GM19238 (cell line): Measurements from ENCODE around the gene DNAH17.

Source experiments
- DNase-seq: peaks from one replicate; pipeline ENCODE4 v3.0.0; 2011; ENCODE audit warnings: low spot score; ENCODE audit not compliant: insufficient read length

The DNAH17 gene

DNA sequence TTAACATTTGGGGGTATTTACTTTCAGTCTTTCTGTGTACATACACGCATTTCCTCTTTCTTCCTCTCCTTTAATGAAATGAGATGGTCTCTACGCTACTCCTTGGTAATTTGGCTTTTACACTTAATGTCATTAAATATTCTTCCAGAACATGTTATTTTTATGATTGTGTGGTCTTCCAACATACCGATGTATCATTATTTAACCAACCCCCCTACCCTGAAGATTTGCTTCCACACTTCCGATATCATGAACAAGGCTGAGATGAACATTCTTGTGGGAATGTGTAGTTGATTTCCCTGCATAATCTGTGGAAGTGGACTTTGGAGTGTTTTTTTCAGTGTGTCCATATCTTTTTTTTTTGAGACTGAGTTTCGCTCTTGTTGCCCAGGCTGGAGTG is 201.0 kb downstream of the DNAH17 start:
- DNase-seq: no peak

DNA sequence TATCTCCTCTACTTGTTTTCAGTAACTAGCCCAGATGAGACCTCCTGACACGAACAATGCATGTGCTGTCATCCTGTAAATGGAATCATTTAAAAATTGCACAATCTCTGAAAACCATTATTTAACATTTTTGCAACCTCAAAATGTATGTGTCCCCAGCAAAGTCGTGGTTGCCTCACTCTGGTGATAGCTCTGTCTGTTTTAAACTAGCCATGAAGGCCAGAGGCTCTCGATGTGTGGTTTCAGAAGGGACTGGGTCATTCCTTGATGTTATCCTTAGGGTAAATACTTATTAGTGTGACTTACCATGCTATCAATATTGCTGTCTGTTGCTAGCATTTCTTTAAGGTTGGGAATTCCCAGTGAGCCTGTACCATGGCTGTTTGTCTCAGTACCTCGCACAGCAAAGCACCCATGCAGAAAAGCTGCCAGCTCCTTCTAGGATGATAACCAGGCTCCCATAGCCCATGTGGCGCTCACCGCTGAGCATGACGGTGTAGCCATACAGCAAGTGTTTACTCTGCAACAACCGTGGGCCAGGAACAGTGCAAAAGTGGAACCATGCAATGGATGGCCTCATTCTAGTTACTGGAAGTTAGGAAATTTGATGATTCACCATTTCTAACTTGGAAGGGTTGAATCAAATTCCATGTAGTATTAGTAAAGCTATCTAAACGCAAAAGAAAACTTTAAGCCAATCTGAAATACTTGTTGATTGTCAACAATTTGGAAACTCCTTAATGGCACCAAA is 201.6 kb downstream of the DNAH17 start:
- DNase-seq: no peak

GRCh38 chr17:78374631-78375274 is 202.4 kb downstream of the DNAH17 start:
- DNase-seq: no peak

DNA sequence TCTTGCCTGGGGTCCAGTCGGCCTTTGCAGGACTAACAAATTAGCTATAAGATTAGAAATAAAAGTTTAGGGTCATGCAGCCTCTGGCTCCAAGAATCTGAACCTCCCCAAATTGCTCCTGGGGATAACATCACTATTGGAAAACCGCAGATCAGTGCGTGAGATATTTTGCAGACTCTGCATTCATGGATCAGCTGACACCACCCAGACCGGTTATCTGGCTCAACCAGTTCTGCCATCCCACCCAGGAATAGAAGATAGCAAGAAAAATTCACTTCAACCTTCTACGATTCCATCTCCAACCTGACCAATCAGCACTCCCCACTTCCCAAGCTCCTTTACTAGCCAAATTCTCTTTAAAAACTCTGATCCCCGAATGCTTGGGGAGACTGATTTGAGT is 203.0 kb downstream of the DNAH17 start:
- no peak for DNase-seq
